HG03442 (cell line): ENCODE results near the gene NR2F2.
"Not testable (repeated sequence)": the region's sequence is repeated elsewhere in the genome, so short reads cannot be mapped to it uniquely, and the experiment has no call there.

Source experiments
- ATAC-seq: cut with Tn5 transposase; IDR thresholded peaks from one replicate; pipeline ENCODE4 v1.9.1; 2021; ENCODE audit warnings: mild to moderate bottlenecking, moderate library complexity; ENCODE audit not compliant: unreplicated experiment

The NR2F2 gene

DNA sequence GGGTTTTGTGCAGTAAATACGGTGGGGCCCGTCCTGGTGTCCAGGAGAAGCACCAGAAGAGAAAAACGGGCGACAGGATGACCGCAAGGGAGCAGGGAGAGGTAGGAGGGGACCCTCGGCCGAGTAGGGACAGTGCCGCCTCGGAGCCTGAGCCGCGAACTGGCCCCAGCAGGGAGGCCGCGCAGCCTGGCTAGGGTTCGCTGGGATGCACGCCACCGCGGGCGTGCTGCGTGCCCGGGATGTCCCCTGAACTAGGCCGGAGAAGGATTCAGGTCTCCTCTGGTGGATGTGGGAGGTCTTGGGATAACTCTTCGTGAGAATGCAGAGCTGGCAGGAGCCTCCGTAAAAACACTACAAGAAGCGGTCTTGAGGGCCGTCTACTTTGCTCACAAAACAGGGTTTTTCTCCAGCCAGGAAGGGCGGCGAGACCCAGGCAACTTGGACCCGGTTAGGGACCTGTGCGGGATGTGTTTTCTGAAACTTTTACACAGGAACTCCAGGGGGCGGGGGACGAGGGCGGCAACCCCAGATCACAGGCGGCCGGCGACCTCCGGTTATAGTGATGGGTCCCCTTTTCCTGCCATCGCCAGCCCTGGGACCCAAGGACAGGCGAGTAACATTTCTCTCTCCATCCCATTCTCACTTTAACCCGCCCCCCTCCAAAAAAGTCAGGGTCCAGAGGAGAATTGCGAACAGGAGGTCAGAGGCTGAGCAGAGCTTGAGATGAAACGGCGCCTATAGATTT lies 35.5 kb downstream of the NR2F2 start:
- ATAC-seq: no peak

DNA sequence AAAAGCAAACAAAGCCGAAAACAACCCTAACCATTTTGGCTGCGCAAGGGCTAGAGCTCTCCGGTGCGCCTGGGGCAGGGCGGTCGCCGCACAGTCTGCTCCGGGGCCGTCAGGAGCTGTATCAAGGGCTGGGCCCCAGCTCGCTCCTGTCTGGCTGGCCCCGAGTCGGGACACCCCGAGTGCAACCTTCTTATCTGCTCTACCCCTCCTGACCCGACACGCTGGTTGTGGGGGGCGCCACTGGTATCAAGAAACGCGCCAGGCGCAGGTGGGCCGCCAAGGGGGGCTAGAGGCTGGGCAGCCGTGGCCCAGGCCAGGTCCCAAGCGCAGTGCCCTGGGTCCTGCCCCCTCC lies 36.0 kb downstream of the NR2F2 start:
- no peak for ATAC-seq

DNA sequence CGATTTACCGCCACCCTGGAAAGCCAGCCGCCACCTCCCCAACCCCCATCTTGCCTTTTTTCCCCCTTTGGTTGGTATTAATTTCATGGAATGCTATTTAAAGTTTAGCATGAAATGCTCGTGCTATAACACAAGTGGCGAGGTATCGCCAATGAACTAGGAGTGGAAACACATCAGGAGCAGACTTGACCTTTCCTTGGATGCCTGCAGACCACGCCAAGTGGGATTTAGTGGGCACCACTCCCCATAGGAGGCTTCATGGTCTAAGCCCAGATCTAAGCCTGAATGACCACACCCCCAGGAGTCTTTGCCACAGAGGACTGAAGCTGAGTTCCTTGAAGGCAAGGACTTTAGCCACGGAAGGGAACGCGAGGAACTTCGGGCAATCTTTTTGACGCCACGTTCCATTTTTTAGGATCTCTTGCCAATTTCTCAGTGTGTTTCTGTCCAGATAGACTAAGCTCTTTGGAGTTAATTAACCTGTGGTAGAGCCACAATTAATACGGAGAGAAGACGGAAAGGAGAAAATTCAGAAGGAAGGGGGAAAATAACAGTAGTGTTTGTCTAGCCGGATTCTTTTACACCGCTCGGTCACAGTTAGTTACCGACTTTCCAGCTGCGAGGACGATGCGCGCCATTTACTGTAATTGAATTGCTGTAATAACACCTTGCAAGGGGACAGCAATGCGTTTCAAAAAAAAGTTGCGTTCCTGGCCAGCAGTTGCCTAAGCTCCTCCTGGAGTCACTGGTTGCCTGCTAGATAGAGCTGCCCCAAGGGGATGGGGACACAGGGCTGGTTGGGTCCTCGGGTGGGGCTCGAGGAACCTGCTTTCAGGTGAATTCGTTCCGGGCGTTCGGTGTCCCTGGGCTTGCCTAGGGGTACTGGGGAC lies 37.1 kb downstream of the NR2F2 start:
- ATAC-seq: no peak

DNA sequence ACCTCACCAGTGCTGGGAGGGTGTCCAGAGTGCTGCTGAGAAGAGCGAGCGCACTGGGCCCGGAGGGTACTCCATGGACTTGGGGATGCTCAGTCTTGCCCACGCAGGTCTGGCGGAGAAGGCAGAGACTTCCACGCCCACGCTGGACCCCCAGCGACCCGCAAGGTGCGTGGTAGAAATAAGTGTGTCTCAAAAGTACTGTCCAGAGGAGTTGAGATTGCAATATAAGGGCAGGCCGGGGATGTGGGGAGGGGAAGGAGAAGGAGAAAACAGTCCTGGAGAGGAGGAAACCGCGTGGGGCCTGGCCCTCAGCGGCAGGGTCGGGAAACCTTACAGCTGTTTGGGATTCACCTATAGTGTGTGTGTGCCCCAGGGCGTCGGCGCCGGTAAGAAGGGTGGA lies 38.9 kb downstream of the NR2F2 start:
- no peak for ATAC-seq

DNA sequence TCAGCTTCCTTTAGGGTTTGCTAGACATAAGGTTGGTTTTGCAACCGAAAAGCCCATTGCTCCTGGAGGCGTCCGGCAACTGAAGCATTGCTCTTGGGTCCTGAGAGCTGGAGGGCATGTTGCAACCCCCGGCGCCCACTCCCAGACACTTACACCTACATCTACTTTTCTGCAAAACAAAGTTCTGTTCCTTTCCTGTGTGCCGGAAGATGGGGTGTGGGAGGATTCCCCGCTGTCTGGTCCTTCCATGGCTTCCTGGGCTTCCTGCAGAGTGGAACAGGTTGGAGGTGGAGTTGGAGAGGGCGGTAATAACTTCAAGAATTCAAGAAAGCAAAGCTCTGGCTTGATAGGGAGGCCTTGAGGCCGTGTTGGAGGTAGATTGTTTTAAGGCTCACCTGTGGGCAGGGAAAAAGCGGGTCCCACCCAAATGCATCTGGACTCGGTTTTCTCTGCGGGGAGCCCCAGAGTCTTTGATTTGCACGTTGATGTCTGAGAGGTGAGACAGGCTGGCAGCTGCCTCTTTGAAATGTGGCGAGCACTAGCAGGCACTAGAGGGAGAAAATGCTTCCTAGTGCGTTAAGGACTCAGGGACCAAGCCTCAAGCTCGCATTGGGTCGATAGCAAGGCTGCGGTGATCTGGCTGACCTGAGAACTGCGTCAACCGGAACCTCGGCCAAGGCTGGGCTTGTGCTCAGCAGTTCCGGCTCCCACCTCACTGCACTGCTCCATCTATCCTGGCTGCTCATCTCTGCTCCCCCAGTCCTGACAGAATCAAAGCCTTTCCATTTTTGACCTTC lies 39.5 kb downstream of the NR2F2 start:
- ATAC-seq: no peak

DNA sequence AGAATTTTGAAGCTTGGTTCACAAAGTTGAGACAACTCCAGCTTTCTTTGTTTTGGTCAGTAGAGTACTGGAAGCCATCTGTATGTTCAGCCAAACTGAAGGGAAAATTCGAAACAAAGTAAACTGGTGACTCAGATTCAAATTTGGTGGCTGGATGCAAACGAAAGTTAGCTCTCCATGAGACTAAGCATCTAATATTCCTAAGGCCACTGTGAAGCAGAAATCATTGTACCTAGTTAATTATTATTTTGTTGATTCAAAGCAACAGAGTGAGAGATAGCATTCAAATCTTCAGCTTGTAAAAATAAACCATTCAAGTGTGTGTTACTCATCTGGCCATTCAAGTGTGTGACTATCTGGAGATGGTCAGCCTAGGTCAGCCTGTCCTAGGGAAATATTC lies 42.1 kb downstream of the NR2F2 start:
- peak; percentile 27 for ATAC-seq

DNA sequence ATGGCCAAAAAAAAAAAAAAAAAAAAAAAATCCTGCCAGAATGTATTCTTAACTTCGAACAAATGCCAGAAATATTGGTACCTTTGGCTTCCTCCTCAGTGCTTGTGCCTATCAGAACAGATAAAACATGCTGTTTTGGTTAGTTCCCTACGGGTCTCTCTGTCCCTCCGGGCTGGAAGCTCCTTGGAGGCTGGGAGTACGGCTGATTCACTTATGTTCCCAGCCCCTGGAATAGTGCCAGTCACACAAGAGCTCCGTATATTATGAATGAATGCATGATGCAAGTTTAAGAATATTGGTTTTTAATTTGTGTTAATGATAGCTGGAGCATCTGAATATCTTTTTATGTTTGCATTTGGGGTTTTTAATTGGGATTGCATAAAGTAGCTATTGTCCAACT lies 44.0 kb downstream of the NR2F2 start:
- no peak for ATAC-seq

DNA sequence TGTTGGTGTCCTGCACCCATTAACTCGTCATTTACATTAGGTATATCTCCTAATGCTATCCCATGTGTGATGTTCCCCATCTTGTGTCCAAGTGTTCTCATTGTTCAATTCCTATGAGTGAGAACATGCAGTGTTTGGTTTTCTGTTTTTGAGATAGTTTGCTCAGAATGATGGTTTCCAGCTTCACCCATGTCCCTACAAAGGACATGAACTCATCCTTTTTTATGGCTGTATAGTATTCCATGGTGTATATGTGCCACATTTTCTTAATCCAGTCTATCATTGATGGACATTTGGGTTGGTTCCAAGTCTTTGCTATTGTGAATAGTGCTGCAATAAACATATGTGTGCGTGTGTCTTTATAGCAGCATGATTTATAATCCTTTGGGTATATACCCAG lies 49.1 kb downstream of the NR2F2 start:
- not testable (repeated sequence) for ATAC-seq

DNA sequence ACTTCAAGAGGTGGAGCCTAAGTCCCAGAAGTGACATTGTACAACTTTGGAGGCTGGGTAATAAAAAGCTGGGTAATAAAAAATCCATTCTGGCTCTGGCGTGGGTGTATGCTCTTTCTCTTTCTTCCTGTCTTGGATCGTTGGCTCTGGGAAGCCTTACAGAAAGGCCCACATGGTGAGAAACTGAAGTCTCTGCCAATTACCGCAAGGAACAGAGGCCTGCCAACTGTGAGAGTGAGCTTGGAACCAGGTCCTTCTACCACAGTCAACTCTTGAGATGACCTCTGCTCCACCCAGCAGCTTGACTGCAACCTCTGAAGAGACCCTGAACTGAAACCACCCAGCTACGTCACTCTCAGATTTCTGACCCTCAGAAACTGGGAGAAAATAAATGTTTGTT lies 51.0 kb downstream of the NR2F2 start:
- no peak for ATAC-seq

DNA sequence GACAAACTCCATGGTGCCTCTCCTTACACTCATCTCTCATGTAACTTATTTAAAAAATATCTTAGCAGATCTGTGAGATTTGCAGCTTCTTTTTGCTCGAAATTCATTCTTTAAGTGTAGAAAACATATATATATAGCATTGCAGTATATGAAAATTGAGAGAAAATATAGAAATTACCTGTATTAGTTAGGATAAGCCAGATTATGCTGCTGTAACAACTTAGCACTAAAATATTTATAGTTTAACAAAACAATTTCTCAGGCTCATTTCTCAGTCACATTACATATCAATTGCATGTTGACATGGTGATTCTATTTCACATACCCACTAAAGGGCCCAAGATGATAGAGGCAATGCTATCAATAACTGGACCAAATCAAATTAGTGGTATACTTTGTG lies 54.7 kb downstream of the NR2F2 start:
- no peak for ATAC-seq

DNA sequence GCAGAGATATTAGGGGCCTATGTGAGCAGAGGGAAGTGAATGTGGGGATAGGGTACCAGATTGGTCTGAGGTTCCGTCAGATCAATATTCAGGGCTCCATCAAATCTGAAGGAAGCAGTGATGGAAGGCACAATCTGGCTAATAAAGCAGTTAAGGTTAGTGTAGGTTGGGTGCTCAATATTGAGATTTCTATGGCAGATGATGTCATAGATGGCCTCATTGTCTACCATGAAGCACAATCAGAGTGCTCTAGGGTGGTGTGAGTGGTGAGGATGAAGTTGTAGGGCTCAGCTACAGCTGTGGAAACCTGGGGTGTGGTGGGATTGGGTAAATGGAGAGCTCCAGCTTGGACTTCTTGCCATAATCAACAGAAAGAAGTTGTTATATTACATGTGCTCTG lies 58.2 kb downstream of the NR2F2 start:
- no peak for ATAC-seq
